Measurements from ENCODE around the gene PRR5L. TPM values are rescaled to one million over a fixed set of nuclear protein-coding genes. Genes with fewer than 3 reads are reported as not detected.

Gene PRR5L
- total RNA-seq, 4 donors from 2014 or later: 1.1 to 3.4 (median 1.7) TPM

- TF ChIP-seq, protein P1, sequence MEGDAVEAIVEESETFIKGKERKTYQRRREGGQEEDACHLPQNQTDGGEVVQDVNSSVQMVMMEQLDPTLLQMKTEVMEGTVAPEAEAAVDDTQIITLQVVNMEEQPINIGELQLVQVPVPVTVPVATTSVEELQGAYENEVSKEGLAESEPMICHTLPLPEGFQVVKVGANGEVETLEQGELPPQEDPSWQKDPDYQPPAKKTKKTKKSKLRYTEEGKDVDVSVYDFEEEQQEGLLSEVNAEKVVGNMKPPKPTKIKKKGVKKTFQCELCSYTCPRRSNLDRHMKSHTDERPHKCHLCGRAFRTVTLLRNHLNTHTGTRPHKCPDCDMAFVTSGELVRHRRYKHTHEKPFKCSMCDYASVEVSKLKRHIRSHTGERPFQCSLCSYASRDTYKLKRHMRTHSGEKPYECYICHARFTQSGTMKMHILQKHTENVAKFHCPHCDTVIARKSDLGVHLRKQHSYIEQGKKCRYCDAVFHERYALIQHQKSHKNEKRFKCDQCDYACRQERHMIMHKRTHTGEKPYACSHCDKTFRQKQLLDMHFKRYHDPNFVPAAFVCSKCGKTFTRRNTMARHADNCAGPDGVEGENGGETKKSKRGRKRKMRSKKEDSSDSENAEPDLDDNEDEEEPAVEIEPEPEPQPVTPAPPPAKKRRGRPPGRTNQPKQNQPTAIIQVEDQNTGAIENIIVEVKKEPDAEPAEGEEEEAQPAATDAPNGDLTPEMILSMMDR (IDR thresholded peaks at IDR 0.05): no peak
- no peak for TF ChIP-seq POLR2A (IDR thresholded peaks at IDR 0.05)
Measured at GRCh38 chr11:36438126-36438525, 142.0 kb downstream of the PRR5L start.

DNA sequence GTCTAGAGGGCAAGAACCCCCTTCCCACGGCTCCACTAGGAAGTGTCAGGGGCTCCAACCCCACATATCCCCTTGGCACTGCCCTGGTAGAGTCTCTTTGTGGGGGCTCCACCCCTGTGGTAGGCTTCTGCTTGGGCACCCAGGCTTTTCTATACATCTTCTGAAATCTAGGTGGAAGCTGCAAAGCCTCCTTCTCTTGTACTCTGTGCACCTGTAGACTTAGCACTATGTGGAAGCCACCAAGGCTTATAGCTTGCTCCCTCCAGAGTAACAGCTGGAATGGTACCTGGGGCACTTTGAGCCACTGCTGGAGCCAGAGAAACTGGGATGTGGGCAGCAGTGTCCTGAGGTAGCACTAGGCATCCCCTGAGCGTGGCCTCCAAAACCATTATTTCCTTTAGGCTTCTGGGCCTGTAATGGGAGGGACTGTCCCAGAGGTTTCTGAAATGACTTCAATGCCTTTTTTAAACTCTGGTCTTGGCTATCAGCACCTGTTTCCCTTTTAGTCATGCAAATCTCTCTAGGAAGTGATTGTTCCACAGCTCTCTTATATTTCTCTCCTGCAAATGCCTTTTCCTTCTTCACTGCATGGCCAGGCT, 145.6 kb downstream of the PRR5L start:
- TF ChIP-seq POLR2A (IDR thresholded peaks at IDR 0.05): no peak
- TF ChIP-seq, protein P1 (IDR thresholded peaks at IDR 0.05): no peak
- intact Hi-C loops (cut with DNase I; ENCODE audit: low total_unique reads): no loop called here
- DNase-seq (ENCODE audit: low spot score in 2 of 2): no peak
- H3K4me3 ChIP-seq (ENCODE audit: low read depth, poor library complexity, severe bottlenecking): no peak overlapping the region
- 94 to 96% methylated on average over 2 of the region's 2 CpGs for WGBS, 2 donors

More at GRCh38 chr11:36438126-36438525, 142.0 kb downstream of the PRR5L start:
- no peak for DNase-seq (ENCODE audit: low spot score in 2 of 2)
- H3K4me3 ChIP-seq (ENCODE audit: low read depth, poor library complexity, severe bottlenecking): no peak overlapping the region
- intact Hi-C loops (cut with DNase I; ENCODE audit: low total_unique reads): no loop called here
- 94 to 95% methylated on average over 5 of the region's 5 CpGs for WGBS, 2 donors

GRCh38 chr11:36443661-36444060, 147.6 kb downstream of the PRR5L start:
- H3K4me3 ChIP-seq (ENCODE audit: low read depth, poor library complexity, severe bottlenecking): no peak overlapping the region
- 89 to 98% methylated on average over 2 of the region's 2 CpGs for WGBS, 2 donors
- no peak for TF ChIP-seq POLR2A (IDR thresholded peaks at IDR 0.05)
- TF ChIP-seq, protein P1 (IDR thresholded peaks at IDR 0.05): no peak
- intact Hi-C loops (cut with DNase I; ENCODE audit: low total_unique reads): no loop called here
- DNase-seq (ENCODE audit: low spot score in 2 of 2): no peak

DNA sequence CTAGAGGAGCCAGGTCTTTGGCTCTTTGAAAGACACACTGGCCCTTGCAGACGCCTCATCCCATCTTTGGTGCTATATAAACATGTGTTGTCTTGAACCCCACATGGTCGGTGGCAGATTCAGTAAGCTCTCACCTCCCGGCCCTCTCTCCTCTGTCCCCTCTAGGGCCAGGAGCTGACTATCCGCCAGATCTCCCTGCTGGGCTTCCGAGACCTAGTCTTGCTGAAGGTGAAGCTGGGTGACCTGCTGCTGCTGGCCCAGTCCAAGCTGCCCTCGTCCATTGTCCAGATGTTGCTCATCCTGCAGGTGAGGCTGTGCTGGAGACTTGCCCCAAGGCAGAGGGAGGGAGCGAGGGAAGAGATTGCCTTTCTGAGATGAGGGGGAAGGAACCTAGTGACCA, 150.0 kb downstream of the PRR5L start:
- no peak for TF ChIP-seq POLR2A (IDR thresholded peaks at IDR 0.05)
- TF ChIP-seq, protein P1 (IDR thresholded peaks at IDR 0.05): no peak
- H3K4me3 ChIP-seq (ENCODE audit: low read depth, poor library complexity, severe bottlenecking): no peak overlapping the region
- intact Hi-C loops (cut with DNase I; ENCODE audit: low total_unique reads): no loop called here
- DNase-seq (ENCODE audit: low spot score in 2 of 2): no peak
- WGBS, 2 donors: 96 to 99% methylated on average over 7 of the region's 7 CpGs

- H3K4me3 ChIP-seq (ENCODE audit: low read depth, poor library complexity, severe bottlenecking): no peak overlapping the region
- intact Hi-C loops (cut with DNase I; ENCODE audit: low total_unique reads): no loop called here
- 71 to 82% methylated on average over 2 of the region's 2 CpGs for WGBS, 2 donors
- no peak for TF ChIP-seq POLR2A (IDR thresholded peaks at IDR 0.05)
- TF ChIP-seq, protein P1 (IDR thresholded peaks at IDR 0.05): no peak
- DNase-seq (ENCODE audit: low spot score in 2 of 2): no peak
Measured at GRCh38 chr11:36447514-36447913, 151.4 kb downstream of the PRR5L start.

- intact Hi-C loops (cut with DNase I; ENCODE audit: low total_unique reads): no loop called here
- no peak for TF ChIP-seq POLR2A (IDR thresholded peaks at IDR 0.05)
- TF ChIP-seq, protein P1 (IDR thresholded peaks at IDR 0.05): no peak
- DNase-seq (ENCODE audit: low spot score in 2 of 2): no peak
- 49 to 60% methylated on average over 8 of the region's 8 CpGs for WGBS, 2 donors
- H3K4me3 ChIP-seq (ENCODE audit: low read depth, poor library complexity, severe bottlenecking): no peak overlapping the region
Measured at GRCh38 chr11:36447947-36448346, 151.9 kb downstream of the PRR5L start.
